GM23248 (cell line): ENCODE data around the gene NOS2. TPM values are rescaled to one million over a fixed set of nuclear protein-coding genes. Genes with fewer than 3 reads are reported as not detected.

ENCODE experiments used
- DNase-seq: peaks from one replicate; pipeline ENCODE4 v3.0.0-alpha.2; 2015
- H2AFZ ChIP-seq: fragments of 200-600 bp; sonication (generic); 2 replicates; pipeline ENCODE4 v1.6.1; 2016; ENCODE audit warnings: antibody characterized with exemption
- H3F3A ChIP-seq: fragments of 200-600 bp; sonication (generic); 2 replicates; pipeline ENCODE4 v1.6.1; 2016; ENCODE audit warnings: mild to moderate bottlenecking, antibody characterized with exemption, mixed run types; ENCODE audit not compliant: insufficient read depth
- H3K27ac ChIP-seq: fragments of 200-600 bp; sonication (generic); 2 replicates; pipeline ENCODE4 v1.5.1; 2016; ENCODE audit warnings: mild to moderate bottlenecking
- H3K27me3 ChIP-seq: fragments of 200-600 bp; sonication (generic); replicated peaks from 2 replicates; pipeline ENCODE4 v1.6.1; 2016; ENCODE audit warnings: mild to moderate bottlenecking; ENCODE audit not compliant: insufficient read depth
- H3K36me3 ChIP-seq: fragments of 200-600 bp; sonication (generic); 2 replicates; pipeline ENCODE4 v1.6.1; 2016; ENCODE audit warnings: low read depth, mild to moderate bottlenecking
- H3K4me1 ChIP-seq: fragments of 200-600 bp; sonication (generic); 2 replicates; pipeline ENCODE4 v1.6.1; 2016; ENCODE audit warnings: mild to moderate bottlenecking; ENCODE audit not compliant: insufficient read depth
- H3K4me2 ChIP-seq: fragments of 200-600 bp; sonication (generic); one replicate; pipeline ENCODE4 v1.6.1; 2016; ENCODE audit warnings: mild to moderate bottlenecking; ENCODE audit not compliant: unreplicated experiment
- H3K4me3 ChIP-seq: fragments of 200-600 bp; sonication (generic); 2 replicates; pipeline ENCODE4 v1.5.1; 2016; ENCODE audit warnings: mild to moderate bottlenecking
- H3K79me2 ChIP-seq: fragments of 200-600 bp; sonication (generic); 2 replicates; pipeline ENCODE4 v1.6.1; 2016; ENCODE audit warnings: mild to moderate bottlenecking; ENCODE audit not compliant: insufficient read depth
- H3K9ac ChIP-seq: fragments of 200-600 bp; sonication (generic); 2 replicates; pipeline ENCODE4 v1.6.1; 2016; ENCODE audit warnings: mild to moderate bottlenecking
- H3K9me2 ChIP-seq: fragments of 200-600 bp; sonication (generic); 2 replicates; pipeline ENCODE4 v1.6.1; 2016; ENCODE audit warnings: mixed run types, mild to moderate bottlenecking, moderate library complexity; ENCODE audit not compliant: insufficient read depth
- H3K9me3 ChIP-seq: fragments of 200-600 bp; sonication (generic); one replicate; pipeline ENCODE4 v1.6.1; 2017; ENCODE audit warnings: low read depth
- H4K20me1 ChIP-seq: fragments of 200-600 bp; sonication (generic); 2 replicates; pipeline ENCODE4 v1.6.0; 2016; ENCODE audit not compliant: insufficient read depth
- EZH2 ChIP-seq: fragments of 200-600 bp; sonication (generic); IDR thresholded peaks from 2 replicates; pipeline ENCODE4 v1.6.1; 2018; ENCODE audit warnings: antibody characterized with exemption, mild to moderate bottlenecking; ENCODE audit not compliant: insufficient read depth, poor library complexity, severe bottlenecking
- EZH2phosphoT487 ChIP-seq: fragments of 200-600 bp; sonication (generic); IDR thresholded peaks from 2 replicates; pipeline ENCODE4 v1.6.1; 2018; ENCODE audit warnings: antibody characterized with exemption, moderate library complexity, mild to moderate bottlenecking, low read depth; ENCODE audit not compliant: insufficient read depth
- WGBS, 2 experiments: methylation state at CpG; one replicate each; pipeline ENCODE4 v1.1.6; 2015 to 2017; ENCODE audit warnings: low lambda C conversion rate in 2 of 2, low coverage in 1 of 2; ENCODE audit errors: missing lambda C conversion rate in 2 of 2; 5-methylcytosine and 5-hydroxymethylcytosine counted together
- in situ Hi-C: fragments of 300-500 bp; cut with MboI; formaldehyde crosslinking; loops from 2 replicates; pipeline ENCODE4 v1.15.0; 2020
- polyA plus RNA-seq: library from polyadenylated mRNA; unstranded; fragments of >200 nt; fragmentation: Nextera tagmentation; extraction: Ambion mirVana; gene quantifications from 2 replicates; pipeline ENCODE4 v1.2.1, GENCODE V29; 2016
- total RNA-seq: library from RNA; depleted of rRNA; stranded (reverse); fragments of >200 nt; shearing (Covaris generic); gene quantifications from 2 replicates; pipeline ENCODE4 v1.2.3, GENCODE V29; 2014

The NOS2 gene
- total and polyA plus RNA-seq, 2 experiments from 2014 or later: not detected

DNA sequence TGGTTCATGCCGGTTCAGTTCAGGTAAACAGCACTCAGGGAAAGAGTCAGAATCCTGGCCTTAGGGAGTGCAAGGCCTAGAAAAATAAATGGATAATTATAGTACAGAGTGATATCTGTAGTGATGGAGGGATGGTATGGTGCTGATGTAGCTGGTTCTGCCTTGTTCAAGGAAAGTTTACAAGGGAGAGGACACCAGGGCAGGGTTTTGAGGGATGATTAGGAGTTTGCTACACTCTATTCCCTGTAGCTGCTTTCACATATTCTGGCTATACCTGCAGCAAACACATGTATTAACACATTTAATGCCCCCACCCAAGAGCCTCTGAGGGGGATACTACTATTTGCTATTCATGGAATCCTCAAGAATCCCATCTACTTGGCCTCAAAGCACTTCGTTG, 1.7 kb upstream of the NOS2 start:
- 62 to 68% methylated on average over 2 of the region's 2 CpGs for WGBS, 2 experiments
- Histone ChIP-seq H3K27ac (no peak overlapping the region), H3F3A (no peaks in the 10 kb centered on the region), H3K4me1 (no peaks in the 10 kb centered on the region), H3K4me3 (no peak overlapping the region), H3K9me3 (no peaks in the 10 kb centered on the region), H4K20me1 (no peaks in the 10 kb centered on the region), H3K79me2 (no peaks in the 10 kb centered on the region), H3K9me2 (no peaks in the 10 kb centered on the region), H3K27me3 (peaks cover 20% of the 10 kb centered on the region), H3K4me2 (no peak overlapping the region), H3K36me3 (no peaks in the 10 kb centered on the region), H2AFZ (no peak overlapping the region), H3K9ac (no peak overlapping the region)
- no peak for DNase-seq
- in situ Hi-C loops: loop anchor here (10.0 kb wide), 1 partner anchor 73 kb away; no protein-coding TSS in a partner anchor
- TF ChIP-seq EZH2phosphoT487: no peak
- no peak for TF ChIP-seq EZH2

- H3K4me1 ChIP-seq: no peaks in the 10 kb centered on the region
- H2AFZ ChIP-seq: no peak overlapping the region
- no peak overlapping the region for H3K4me3 ChIP-seq
- H3K27ac ChIP-seq: no peak overlapping the region
- H3K36me3 ChIP-seq: no peaks in the 10 kb centered on the region
- H3K9ac ChIP-seq: no peak overlapping the region
- no peaks in the 10 kb centered on the region for H3K79me2 ChIP-seq
- no peak for DNase-seq
- 72% methylated on average over 8 of the region's 8 CpGs for WGBS, 2 experiments
- in situ Hi-C loops: no loop called here
- H3K9me2 ChIP-seq: no peaks in the 10 kb centered on the region
- H3K9me3 ChIP-seq: no peaks in the 10 kb centered on the region
- H3K27me3 ChIP-seq: peaks cover 35% of the 10 kb centered on the region
- no peak overlapping the region for H3K4me2 ChIP-seq
- no peaks in the 10 kb centered on the region for H3F3A ChIP-seq
- H4K20me1 ChIP-seq: no peaks in the 10 kb centered on the region
- TF ChIP-seq EZH2 (no peak), EZH2phosphoT487 (no peak)
These were observed 2.0 kb downstream of the NOS2 start for GRCh38 chr17:27798376-27798775.

DNA sequence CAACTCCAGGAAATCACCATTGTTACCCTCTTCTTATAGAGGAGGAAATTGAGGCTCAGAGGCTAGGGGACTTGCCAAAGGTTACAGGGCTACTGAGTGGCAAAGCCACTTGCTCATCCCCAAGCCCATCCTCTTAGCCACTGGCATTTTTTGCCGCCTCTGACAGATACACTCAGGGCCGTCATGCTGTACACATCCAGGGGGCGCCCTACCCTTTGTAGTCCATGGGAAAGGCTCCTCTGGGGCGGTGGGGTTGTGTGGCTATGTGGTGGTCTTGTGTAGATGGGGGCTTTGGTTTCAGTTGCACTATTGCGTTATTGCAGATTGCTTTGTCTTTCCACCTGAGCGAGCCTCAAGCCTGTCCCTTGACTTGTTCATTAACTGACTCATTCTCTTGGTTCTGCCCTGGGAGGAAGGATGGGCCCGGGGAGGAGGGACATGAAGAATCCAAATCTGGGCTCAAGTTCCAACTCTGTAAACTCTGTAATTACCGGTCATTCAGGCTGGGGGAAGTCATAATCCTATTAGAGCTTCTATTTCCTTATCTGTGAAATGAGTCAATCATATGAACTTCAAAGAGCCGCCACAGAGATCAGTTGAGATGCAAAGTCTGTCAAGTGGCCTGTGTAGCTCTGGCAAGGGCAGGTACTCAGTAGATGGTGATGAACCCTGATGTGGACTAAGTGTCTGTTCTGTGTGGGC, 2.8 kb downstream of the NOS2 start:
- no peaks in the 10 kb centered on the region for H3F3A ChIP-seq
- no peak overlapping the region for H3K27ac ChIP-seq
- H3K9me3 ChIP-seq: no peaks in the 10 kb centered on the region
- in situ Hi-C loops: no loop called here
- H3K79me2 ChIP-seq: no peaks in the 10 kb centered on the region
- peaks cover 35% of the 10 kb centered on the region for H3K27me3 ChIP-seq
- no peak overlapping the region for H2AFZ ChIP-seq
- H3K9ac ChIP-seq: no peak overlapping the region
- 60 to 62% methylated on average over 9 of the region's 9 CpGs for WGBS, 2 experiments
- no peak overlapping the region for H3K4me3 ChIP-seq
- no peaks in the 10 kb centered on the region for H3K9me2 ChIP-seq
- no peaks in the 10 kb centered on the region for H3K36me3 ChIP-seq
- TF ChIP-seq EZH2phosphoT487 (no peak), EZH2 (no peak)
- no peaks in the 10 kb centered on the region for H3K4me1 ChIP-seq
- H4K20me1 ChIP-seq: no peaks in the 10 kb centered on the region
- H3K4me2 ChIP-seq: no peak overlapping the region
- DNase-seq: no peak

GRCh38 chr17:27793906-27794569, 6.3 kb downstream of the NOS2 start:
- H3F3A ChIP-seq: no peaks in the 10 kb centered on the region
- TF ChIP-seq EZH2: no peak
- TF ChIP-seq EZH2phosphoT487: no peak
- H3K4me3 ChIP-seq: peak overlapping the region; percentile 49
- no peak overlapping the region for H3K27ac ChIP-seq
- DNase-seq: no peak
- no peaks in the 10 kb centered on the region for H3K79me2 ChIP-seq
- no peaks in the 10 kb centered on the region for H4K20me1 ChIP-seq
- H3K36me3 ChIP-seq: no peaks in the 10 kb centered on the region
- no peaks in the 10 kb centered on the region for H3K9me3 ChIP-seq
- H3K9me2 ChIP-seq: no peaks in the 10 kb centered on the region
- H3K4me1 ChIP-seq: no peaks in the 10 kb centered on the region
- no peak overlapping the region for H2AFZ ChIP-seq
- 26% methylated on average over 19 of the region's 19 CpGs for WGBS, 2 experiments
- H3K9ac ChIP-seq: no peak overlapping the region
- in situ Hi-C loops: no loop called here
- peak overlapping the region; percentile 47 for H3K4me2 ChIP-seq
- peaks cover 22% of the 10 kb centered on the region for H3K27me3 ChIP-seq
